GM18508 (cell line): ENCODE data around the gene SRGAP3.
"Not testable (repeated sequence)": the region's sequence is repeated elsewhere in the genome, so short reads cannot be mapped to it uniquely, and the experiment has no call there.

Experiments used
- ATAC-seq: cut with Tn5 transposase; IDR thresholded peaks from one replicate; pipeline ENCODE4 v1.9.1; 2021; ENCODE audit warnings: moderate number of reproducible peaks; ENCODE audit not compliant: insufficient read depth, unreplicated experiment

The SRGAP3 gene

GRCh38 chr3:9249273-9250192, at the start of gene SRGAP3:
Gene SRGAP3, minus strand, starts transcription at chr3:9249646. Its CDS starts 695 bp downstream, at chr3:9248951.
- ATAC-seq = peak; percentile 100

GRCh38 chr3:9298236-9298635, 48.8 kb upstream of the SRGAP3 start:
- no peak for ATAC-seq

GRCh38 chr3:9296241-9296640, 46.8 kb upstream of the SRGAP3 start:
- ATAC-seq = no peak

- ATAC-seq = no peak
Measured at GRCh38 chr3:9295007-9295406, 45.6 kb upstream of the SRGAP3 start.

GRCh38 chr3:9293953-9294352, 44.5 kb upstream of the SRGAP3 start:
- ATAC-seq = not testable (repeated sequence)

- ATAC-seq = no peak
Measured at GRCh38 chr3:9293076-9293475, 43.6 kb upstream of the SRGAP3 start.

- ATAC-seq = no peak
Measured at GRCh38 chr3:9292516-9292915, 43.1 kb upstream of the SRGAP3 start.

GRCh38 chr3:9291821-9292410, 42.5 kb upstream of the SRGAP3 start:
- ATAC-seq = no peak

GRCh38 chr3:9290566-9290965, 41.1 kb upstream of the SRGAP3 start:
- no peak for ATAC-seq

- not testable (repeated sequence) for ATAC-seq
Measured at GRCh38 chr3:9281533-9281932, 32.1 kb upstream of the SRGAP3 start.

- ATAC-seq = no peak
Measured at GRCh38 chr3:9280451-9281219, 31.2 kb upstream of the SRGAP3 start.

GRCh38 chr3:9279966-9280365, 30.5 kb upstream of the SRGAP3 start:
- ATAC-seq = no peak

GRCh38 chr3:9278498-9278897, 29.1 kb upstream of the SRGAP3 start:
- ATAC-seq = no peak

- no peak for ATAC-seq
Measured at GRCh38 chr3:9278085-9278484, 28.6 kb upstream of the SRGAP3 start.

GRCh38 chr3:9276761-9277370, 27.4 kb upstream of the SRGAP3 start:
- ATAC-seq = no peak

- no peak for ATAC-seq
Measured at GRCh38 chr3:9271903-9272302, 22.5 kb upstream of the SRGAP3 start.

- no peak for ATAC-seq
Measured at GRCh38 chr3:9270704-9271103, 21.3 kb upstream of the SRGAP3 start.

GRCh38 chr3:9266716-9267115, 17.3 kb upstream of the SRGAP3 start:
- no peak for ATAC-seq

- ATAC-seq = no peak
Measured at GRCh38 chr3:9260305-9260704, 10.9 kb upstream of the SRGAP3 start.

GRCh38 chr3:9257092-9257491, 7.6 kb upstream of the SRGAP3 start:
- ATAC-seq = no peak

GRCh38 chr3:9255976-9256375, 6.5 kb upstream of the SRGAP3 start:
- ATAC-seq = no peak
